ENCODE data around the gene VWA8. TPM values are rescaled to one million over a fixed set of nuclear protein-coding genes. Genes with fewer than 3 reads are reported as not detected.

Gene VWA8
- total and polyA plus RNA-seq, 2 of the 8 experiments (the other 6 are each of a cell fraction or from before 2014, with no cell fraction given): 5.9 to 19.6 TPM

DNA sequence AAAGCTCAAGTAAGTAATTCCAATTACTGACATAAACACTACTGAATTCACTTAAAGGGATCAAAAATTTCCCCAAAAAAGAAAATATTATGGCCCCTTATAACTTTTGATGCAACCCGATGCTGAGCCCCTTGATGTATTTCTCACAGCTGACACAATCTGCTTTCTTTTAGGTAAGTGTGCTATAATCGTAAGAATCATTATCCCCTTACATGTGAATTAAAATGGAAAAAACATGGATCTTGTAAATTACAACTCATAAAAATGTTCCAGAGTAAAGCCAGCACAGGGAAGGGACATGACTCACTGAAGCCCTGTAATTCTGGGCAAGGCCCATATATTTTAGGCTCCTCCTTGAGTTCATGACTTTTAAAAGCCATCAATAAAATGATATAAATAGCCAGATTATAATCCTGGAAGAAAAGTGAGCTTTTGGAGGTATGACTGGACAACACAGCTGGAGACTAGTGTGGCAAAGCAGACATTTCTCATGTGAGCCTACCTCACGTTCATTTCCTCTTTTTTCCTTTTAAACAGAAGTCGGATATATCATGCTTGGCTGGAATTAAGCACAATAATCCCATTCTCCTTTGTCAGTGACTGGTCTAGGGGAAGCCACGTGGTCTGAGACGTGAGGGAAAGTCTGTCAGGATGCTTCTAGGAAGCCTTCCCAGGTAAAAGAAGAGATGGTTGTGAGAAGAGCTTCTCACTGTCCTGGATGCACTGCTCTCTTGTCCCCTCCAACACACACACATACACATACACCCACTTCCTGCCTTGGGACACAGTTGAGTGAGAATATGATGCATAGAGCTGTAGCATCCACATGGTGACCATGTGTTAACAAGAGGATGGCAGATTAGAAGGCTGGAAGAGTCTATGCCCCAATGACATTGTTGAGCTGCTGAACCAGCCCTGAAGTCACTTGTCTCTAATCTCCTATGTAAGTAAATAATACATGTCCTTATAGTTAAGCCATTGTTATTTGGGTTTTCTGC is 338.2 kb downstream of the VWA8 start (continued):
- TF ChIP-seq, protein P1, sequence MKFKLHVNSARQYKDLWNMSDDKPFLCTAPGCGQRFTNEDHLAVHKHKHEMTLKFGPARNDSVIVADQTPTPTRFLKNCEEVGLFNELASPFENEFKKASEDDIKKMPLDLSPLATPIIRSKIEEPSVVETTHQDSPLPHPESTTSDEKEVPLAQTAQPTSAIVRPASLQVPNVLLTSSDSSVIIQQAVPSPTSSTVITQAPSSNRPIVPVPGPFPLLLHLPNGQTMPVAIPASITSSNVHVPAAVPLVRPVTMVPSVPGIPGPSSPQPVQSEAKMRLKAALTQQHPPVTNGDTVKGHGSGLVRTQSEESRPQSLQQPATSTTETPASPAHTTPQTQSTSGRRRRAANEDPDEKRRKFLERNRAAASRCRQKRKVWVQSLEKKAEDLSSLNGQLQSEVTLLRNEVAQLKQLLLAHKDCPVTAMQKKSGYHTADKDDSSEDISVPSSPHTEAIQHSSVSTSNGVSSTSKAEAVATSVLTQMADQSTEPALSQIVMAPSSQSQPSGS (IDR thresholded peaks at IDR 0.05; ENCODE audit: low read length): no peak
